NCI-H1694 (cell line): ENCODE results near the gene SPX.
A peak's percentile ranks its signal among the peaks of the same experiment; 100 is the strongest.

Experiments
- DNase-seq: peaks from one replicate; lab custom pipeline; 2025; lab: John Stamatoyannopoulos, UW

The SPX gene, protein sequence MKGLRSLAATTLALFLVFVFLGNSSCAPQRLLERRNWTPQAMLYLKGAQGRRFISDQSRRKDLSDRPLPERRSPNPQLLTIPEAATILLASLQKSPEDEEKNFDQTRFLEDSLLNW

DNA sequence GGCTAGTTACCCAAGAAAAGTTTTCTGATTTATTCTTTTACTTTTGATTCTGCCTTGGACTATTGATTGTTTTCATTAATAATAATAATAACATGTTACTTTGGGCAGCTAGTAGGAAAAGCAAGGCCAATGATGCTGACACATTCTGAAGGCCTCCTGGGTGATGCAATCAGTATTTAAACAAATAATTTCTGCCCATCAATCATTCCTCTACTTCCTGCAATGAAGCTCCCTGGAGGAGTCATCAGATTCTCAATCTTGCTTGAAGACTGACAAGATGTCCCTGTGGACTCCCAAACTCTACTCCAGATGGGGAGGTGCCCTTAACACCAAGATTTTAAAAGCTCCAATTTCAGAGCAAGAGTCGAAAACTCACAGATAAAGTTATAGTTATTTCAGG is at the start of gene SPX:
TSS of gene SPX (plus strand) at position 244 of the 400 bp plus-strand sequence. CDS start 177 bp downstream, outside the sequence.
- DNase-seq: no peak

DNA sequence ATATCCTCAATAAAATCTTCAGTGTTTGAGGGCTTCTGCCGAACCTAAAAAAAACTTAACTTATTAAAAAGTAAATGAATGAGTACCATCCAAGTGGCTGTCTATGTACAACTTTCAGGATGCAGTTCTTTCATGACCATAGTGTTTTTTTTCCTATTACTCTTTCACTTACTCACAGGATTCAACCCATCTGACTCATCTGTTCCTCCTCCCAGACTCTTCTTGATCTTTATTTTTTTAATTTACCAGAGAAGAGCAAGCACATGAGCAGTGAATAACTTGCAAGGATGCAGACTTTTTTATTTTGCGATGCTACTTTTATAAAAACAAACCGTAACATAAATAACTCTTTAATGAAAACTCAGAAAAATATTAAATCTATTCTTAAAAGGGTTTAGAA is 49.1 kb upstream of the SPX start:
- DNase-seq: no peak

DNA sequence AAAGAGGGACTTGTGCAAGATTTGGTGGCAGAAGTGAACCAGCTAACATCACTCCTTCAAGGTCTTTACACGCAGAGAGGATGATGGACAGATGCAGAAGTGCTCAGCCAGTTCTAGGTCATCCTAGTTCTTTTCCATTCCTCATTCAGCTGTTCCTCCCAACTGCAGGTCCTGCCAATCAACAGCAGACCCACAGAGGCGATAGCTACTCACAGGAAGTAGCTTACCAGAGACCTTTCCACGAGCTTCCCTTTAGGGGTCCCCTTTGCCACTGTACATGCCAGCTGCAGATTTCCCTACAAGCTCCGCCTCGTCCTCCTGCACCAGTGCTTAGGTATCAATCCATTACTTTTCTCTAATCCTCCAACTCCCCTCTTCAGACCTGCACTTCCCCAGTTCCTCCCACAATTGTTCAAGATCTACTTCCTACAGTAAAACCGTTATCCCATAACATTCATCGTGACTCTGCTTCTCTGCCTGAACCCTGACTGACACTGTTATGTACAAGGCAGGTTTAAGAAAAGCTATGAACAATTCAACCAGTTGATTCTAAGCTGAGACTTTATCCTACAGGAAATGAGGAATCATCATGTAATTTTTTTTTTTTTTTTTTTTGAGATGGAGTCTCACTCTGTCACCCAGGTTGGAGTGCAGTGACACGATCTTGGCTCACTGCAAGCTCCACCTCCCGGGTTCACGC is 47.2 kb upstream of the SPX start:
- DNase-seq: no peak

DNA sequence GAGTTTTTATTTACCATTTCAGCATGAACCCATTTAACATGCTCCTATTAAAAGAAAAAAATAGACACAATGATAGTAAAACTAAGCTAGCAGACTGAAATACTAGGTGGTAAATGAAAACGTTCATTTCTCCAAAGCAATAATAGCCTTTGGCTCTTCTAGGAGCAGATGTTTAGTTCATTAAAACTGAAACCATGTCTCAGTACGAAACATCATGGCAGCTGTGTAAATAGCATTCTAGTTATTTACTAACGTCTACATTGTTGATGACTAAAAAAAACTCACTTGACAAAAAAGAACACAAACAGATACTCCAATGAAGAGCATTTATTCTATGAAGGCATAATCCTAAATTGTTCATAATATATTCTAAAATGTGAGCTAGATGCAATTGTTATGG is 42.6 kb upstream of the SPX start:
- peak; percentile 60 for DNase-seq

DNA sequence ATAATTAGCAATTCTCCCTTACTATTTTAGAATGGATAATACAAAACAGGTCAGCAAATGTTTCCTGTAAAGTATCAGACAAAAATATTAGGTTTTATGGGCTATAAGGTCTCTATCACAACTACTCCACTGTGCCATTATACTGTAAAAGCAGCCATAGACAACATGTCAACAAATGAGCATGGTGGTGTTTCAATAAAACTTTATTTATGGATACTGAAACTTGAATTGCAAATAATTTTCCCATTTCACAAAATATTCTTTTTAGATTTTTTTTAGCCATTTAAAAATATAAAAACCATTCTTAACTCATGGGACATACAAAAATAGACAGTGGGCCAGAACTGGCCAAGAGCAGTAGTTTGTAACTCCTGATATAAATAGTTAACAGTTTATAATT is 40.1 kb upstream of the SPX start:
- no peak for DNase-seq

DNA sequence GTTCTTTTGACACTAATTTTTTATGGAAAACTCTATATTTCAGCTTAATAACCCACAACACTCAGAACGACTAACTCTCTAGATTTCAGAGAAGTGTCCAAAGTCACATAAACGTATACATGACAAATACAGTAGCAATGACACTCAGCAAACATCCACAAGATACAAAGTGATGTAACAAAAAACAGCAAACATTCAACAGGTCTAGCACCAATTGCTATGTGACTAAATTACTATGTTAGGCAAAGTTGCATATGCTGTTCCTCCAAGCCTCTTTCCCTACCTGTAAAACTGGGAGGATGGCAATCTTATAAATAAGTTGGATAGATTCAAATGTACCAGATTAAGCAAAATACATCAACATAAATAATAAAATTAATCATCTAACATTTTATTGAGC is 26.3 kb upstream of the SPX start:
- DNase-seq: no peak

DNA sequence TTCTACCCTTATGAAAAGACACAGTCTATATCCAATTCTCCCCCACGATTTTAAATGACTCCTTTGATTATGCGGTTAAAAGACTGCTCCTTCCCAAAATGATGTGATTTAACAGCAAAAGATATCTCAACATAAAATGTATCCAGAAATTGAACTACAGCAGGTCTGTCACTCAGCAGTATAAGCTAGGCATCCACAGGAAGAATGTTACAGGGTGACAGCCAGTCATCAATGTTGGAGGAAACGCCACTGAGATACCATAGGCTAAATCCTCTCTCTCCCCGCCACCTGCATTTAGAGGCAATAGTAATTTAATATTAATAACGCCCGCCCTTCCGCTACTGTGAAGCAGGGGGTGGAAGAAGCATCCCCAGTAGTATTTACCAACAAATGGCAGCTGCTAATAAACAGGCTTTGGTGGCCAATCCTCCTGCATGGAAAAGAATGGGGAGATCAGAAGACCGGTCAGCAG is 25.3 kb upstream of the SPX start:
- DNase-seq: no peak

DNA sequence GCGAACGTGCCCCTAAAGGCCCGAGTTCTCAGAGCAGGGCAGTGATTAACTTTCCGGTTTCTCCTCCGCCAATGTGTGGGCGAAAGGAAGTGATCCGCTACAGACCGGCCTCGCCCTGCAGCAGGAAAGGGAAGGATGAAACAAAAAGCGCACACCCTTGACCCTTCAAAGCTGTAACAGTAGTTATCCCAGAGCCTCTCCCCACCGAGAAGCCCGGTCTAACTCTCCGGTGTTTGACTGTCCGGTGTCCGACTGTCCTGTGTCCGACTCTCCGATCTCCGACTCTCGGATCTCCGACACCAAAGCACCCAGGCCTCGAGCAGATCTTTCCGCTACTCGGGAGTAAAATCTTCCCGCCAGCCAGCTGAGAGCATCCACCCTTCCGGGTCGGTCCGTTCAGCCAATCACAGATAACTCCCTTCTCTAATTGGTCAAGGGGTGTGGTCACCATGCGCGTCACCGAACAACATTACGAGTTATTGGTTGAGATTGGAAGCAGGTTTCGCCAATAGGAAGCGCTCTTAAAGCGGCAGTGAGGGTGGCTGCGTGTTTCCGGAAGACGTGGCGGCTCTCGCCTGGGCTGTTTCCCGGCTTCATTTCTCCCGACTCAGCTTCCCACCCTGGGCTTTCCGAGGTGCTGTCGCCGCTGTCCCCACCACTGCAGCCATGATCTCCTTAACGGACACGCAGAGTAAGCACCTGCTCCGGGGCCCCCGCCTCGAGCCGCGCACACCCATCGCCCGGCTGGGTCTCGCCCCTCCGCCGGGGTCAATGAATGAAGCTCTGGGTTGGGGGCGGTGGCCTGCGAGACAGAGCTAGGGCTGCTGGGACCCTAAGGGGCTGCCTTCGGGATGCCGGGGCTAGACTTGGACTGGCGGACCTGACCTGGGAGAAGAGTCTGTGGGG is 24.6 kb upstream of the SPX start, which contains the start of the genes GOLT1B and RECQL:
TSS of gene GOLT1B (plus strand) at position 532 of the 906 bp plus-strand sequence. CDS start at position 667, 135 bp downstream.
TSS of gene RECQL (minus strand) at position 378 of the 906 bp plus-strand sequence. CDS start 2,065 bp downstream, outside the sequence.
- peak; percentile 99 for DNase-seq

DNA sequence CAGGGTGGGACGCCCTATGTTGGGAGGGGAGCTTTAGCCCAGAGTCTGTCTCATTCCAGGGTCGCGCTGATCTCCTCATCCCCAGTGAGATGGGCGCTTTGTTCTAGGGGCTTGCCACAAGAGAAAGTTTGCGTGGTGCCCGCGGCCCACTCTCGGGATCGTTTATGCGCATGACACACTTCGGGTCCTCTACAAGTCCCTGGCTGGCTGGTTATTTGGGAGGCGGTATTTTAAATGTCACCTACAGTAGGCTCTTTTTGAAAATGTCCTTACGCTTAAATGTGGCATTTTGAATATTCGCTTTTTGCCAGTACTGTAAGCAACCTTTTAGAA is 24.0 kb upstream of the SPX start:
- DNase-seq: peak; percentile 43

DNA sequence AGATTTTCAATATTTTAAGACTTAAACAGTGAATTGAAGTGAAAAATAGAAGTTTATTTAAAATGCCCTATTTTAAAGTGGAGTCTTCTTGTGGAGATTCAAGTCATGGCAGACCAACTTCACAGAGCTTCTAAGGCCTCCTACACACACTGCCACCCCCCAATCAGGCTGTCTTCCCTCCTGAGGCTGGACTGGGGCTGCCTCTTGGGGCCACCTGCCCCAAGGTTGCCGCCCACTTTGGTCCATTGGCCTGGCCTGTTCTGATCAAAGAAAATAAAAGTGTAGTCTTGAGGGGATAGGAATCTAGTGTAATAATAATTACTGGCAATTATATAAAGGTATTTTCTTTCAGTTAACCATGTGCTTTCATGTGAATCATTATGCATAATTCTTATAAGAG is 23.2 kb upstream of the SPX start:
- DNase-seq: no peak

DNA sequence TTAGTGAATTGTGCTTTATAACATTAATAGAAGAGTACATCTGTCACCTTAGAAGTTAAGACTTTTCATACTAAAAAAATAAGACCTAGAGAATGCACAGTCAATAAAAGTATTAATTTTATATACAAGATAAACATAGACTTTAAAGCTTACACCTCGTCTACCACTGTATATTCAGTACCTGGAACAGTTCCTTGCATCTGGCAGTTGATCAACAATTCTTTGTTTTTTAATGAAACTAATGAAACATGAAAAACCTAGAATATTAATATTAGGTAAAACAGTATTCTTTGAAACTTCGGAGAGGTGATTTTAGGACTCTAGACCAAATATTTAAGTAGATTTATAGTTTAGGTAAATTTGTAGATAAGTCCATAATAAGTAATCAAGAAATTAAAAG is 20.2 kb upstream of the SPX start:
- DNase-seq: no peak

DNA sequence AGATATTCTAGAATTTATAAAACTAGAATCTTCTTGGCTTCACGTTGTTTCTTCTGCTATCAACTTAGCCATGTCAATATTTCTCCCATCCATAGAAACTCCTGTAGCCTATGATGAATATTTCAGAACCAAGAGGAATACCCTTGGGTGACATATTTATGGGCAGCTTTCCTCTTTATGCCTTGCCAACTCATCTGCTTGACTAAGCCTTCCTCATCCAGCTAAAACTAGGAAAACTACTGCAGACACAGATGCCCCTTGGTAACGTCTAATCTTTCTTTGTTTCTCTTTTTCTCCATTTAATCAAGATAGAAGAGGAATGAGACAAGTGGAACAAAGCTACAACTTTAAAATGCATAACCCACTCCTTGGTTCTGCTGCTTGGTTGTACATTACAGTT is 18.2 kb upstream of the SPX start:
- DNase-seq: no peak

DNA sequence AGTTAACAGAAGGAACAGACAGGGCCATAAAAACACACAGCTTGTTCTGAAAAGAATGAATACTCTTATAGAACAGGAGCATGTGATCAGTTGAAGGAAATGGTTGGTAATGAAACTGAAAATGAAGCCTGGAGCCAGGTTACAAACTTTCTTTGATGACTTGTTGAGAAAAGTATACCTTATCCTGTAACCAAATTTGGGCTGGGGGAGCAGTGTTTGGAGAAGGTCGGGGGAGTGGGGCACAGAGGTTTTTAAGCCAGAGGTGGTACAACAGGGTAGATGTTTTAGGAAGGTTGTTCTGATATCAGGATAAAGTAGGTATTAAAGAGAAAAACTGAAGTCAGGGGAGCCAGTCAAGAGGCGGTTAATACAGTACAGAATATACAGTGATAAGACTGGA is 16.3 kb upstream of the SPX start:
- DNase-seq: no peak

DNA sequence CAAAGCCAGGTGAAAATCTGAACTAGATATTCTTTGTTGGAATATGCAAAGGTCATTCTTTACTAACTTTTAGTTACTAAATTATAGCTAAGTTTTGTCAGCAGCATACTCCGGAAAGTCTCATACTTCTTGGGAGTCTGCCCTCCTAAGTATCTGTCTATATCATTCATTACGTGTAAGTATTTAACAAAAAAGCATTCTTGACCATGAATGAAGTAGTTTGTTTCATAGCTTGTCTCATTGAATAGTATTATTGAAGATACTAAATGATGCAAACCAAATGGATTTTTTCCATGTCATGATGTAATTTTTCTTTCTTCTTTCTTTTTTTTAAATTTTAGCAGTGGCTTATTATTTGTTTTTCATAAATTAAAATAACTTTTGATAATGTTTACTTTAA is 9.8 kb upstream of the SPX start:
- no peak for DNase-seq

DNA sequence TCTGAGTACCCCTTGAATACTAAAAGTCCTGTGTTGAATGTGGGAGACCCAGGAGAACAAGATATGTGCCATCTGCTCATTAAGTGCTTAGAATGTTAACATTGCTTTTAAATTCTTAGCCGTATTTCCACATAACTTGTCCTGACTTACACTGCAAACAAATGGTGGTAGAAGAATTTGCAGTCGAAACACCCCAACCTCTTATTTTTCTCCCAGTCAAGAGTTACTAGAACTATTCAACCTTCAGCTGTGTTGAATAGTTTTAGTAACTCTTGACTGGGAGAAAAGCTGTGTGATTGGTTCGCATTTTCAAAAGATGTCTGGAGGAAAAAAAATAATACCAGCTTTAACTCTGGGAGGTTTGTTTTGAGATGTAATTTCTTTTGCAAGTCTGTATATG is 7.6 kb upstream of the SPX start:
- no peak for DNase-seq

DNA sequence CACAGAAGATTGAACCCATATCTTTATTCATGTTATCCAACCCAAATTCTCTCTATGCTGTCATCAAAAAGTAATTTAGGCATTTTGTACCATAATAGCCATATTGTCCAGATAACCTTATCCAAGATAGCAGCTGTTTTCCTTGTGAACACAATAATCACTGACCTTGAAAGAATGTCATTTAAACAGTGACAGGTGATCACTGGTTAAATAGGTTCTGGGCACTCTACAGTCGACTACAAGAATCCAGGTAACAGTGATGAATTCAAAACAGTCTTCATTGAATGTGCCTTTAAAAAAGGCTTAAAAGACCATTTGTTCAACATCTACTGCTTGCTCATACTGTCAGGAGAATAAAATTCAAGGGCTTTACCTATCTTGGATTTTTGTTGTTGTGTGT is 4.6 kb upstream of the SPX start:
- DNase-seq: no peak

DNA sequence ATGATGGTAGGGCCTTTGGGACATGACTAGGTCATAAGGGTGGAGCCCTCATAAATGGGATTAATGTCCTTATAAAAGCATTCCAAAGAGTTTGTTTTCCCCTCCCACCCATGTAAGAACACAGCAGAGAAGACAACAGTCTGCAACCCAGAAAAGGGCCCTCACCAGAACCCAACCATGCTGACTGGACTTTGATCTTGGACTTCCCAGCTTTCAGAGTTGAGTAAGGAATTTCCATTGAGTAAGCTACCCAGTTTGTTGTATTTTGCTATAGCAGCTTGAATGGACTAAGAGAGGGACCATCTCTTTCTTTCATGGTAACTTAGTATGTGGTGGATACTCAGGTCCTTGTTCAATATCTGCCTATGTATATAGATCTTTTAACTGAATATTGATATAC is 2.9 kb upstream of the SPX start:
- no peak for DNase-seq

DNA sequence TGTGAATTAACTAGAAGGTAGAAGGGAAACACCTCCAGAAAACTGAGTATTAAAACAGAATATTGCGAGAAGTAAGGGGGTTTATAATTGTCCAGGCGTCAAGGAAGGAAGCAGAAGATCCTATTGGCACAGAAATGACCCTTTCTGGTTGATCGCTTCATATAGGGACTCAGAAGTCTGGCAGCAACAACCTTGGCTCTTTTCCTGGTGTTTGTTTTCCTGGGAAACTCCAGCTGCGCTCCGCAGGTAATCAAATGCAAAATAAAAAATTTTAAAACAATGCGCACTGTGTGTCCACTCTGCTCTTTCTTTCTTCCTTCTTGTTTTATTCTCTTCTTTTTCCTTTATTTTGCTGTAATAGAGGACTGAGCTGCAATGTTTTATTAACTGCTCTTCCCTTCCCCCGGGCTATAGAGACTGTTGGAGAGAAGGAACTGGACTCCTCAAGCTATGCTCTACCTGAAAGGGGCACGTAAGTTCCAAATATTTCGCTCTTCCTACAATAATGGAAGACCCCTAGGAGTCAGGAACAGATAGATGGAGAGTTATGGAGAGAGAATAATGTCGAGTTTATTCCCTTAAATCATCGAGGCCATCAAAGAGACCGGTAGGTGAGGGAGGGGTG is 737 bp downstream of the SPX start:
- DNase-seq: peak; percentile 21

DNA sequence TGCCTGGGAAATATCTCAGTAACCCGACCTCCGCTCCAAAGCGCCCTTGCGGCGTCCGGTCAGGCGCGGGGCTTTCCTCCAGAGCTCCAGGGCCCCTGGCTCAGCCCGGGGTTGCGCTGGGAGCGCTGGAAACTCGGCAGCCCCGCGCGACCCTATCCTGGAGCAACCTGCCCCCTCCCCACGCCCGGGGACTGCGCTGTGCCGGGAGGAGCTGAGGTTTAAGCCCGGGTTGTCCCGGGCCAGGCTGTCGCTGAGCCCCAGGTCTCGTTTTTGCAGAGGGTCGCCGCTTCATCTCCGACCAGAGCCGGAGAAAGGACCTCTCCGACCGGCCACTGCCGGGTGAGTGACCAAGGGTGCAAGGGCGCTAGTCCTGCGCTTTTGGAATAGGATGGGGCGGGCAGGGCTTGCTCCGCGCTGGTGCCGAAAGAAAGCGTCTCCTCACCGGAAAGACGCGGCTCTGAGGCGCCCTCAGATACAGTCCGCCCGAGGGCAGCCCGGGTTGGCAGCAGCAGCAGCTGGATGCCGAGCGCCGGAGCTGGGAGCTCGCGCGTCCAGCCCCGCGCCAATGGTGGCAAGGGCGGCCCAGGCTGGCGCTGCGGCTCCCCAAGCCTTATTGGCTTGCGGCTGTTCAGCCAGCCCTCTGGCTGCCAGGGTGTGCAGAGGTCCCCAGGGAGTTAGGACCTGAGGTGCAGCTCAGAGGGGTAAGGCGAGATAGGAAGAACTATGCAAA is 1.5 kb downstream of the SPX start:
- peak; percentile 39 for DNase-seq

DNA sequence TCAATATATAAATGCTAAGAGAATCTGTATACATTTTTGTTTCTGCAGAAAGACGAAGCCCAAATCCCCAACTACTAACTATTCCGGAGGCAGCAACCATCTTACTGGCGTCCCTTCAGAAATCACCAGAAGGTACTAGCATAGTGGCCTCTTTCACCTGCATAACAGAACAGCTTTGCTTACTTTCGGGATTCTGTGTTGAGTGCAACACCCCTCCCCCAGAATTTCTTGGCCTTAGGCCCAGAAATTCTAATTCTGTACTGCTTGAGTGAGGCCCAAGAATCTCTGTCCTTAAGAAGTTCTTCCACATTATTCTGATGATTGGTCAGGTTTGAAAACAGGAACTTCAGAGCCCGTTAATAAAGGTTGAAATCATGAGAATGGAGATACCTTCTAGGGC is 2.9 kb downstream of the SPX start:
- DNase-seq: no peak

DNA sequence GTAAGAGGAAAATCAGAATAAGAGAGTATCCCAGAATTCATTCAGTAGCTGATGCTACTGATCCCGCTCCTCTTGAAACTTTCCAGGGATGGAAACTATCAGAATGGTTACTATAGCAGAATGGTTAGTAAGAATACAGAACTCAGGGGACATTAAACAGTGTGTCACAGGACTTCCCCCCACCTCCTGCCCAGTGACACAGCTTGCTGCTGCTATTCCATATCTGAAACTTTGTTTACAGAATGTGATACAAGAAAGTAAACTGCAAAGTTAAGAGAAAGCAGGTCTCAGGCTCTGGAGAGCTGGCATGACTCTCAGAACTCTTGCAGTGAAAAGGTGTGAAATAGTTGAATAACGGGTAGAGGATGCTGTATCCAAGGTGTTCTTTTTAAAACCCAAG is 3.4 kb downstream of the SPX start:
- DNase-seq: no peak
